ENCODE measurements around the gene THSD7A. TPM values are rescaled to one million over a fixed set of nuclear protein-coding genes. Genes with fewer than 3 reads are reported as not detected.

THSD7A gene
- total and polyA plus RNA-seq, 2 of the 8 experiments (the other 6 are each of a cell fraction or from before 2014, with no cell fraction given) = 0.44 to 1.2 TPM

GRCh38 chr7:11478882-11479281 lies 353.1 kb downstream of the THSD7A start (continued):
- no peak for TF ChIP-seq CHD7 (IDR thresholded peaks at IDR 0.05; ENCODE audit: insufficient replicate concordance, low read length)
- TF ChIP-seq RBBP5 (IDR thresholded peaks at IDR 0.05; ENCODE audit: borderline replicate concordance, low read depth, low read length) = no peak
- TF ChIP-seq POLR2AphosphoS5 (IDR thresholded peaks at IDR 0.05; ENCODE audit: low read depth, low read length) = no peak
- no peak for TF ChIP-seq CBX5 (IDR thresholded peaks at IDR 0.05; ENCODE audit: low read depth, low read length)
- TF ChIP-seq GABPA (IDR thresholded peaks at IDR 0.05; ENCODE audit: borderline replicate concordance, insufficient read depth, low read length) = no peak
- no peak for TF ChIP-seq TEAD4 (IDR thresholded peaks at IDR 0.05; ENCODE audit: low read depth, low read length)
- TF ChIP-seq BCL11A (IDR thresholded peaks at IDR 0.05; ENCODE audit: low read depth in 2 of 2, low read length in 2 of 2) = no peak
- no peak for TF ChIP-seq ATF3 (IDR thresholded peaks at IDR 0.05; ENCODE audit: insufficient read depth, low read depth, low read length)
- no peak for TF ChIP-seq SP2 (IDR thresholded peaks at IDR 0.05; ENCODE audit: low read length)
- no peak for TF ChIP-seq CHD1 (IDR thresholded peaks at IDR 0.05; ENCODE audit: low read depth, low read length)
- no peak for TF ChIP-seq JUND (IDR thresholded peaks at IDR 0.05; ENCODE audit: low read length)

All from H1 (cell line).